Neuron (in vitro differentiated cells): ENCODE measurements around the gene DDX20.

Source experiments
- H2AFZ ChIP-seq: one replicate; pipeline ENCODE4 v1.6.1; 2013; ENCODE audit warnings: low read depth, mild to moderate bottlenecking, inconsistent platforms, low read length, moderate library complexity
- H3K27me3 ChIP-seq: one replicate; pipeline ENCODE4 v1.6.1; 2013; ENCODE audit warnings: low read length; ENCODE audit not compliant: insufficient read depth
- H3K36me3 ChIP-seq: one replicate; pipeline ENCODE4 v1.6.1; 2013; ENCODE audit warnings: low read length; ENCODE audit not compliant: insufficient read depth
- H3K4me1 ChIP-seq: one replicate; pipeline ENCODE4 v1.6.1; 2013; ENCODE audit warnings: low read length; ENCODE audit not compliant: insufficient read depth
- H3K4me3 ChIP-seq: 2 replicates; pipeline ENCODE4 v1.5.1; 2013; ENCODE audit warnings: mild to moderate bottlenecking, low read length, moderate library complexity
- H3K9me3 ChIP-seq: one replicate; pipeline ENCODE4 v1.6.1; 2013; ENCODE audit warnings: low read length

Gene DDX20

DNA sequence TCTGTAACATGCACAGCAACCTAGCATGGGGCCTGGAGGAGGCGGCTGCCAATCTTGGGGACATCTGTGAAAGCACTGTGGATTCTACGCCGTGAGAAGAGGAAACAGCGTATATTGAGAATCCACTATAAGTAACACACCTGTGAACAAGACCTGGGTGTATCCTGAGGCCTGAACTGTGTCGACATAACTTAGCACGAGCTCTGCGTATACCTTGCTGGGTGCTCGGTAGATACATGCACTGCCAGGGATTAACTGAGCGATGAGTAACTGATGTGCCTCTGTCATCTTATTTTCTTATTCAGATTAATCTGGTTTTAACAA is 58.6 kb downstream of the DDX20 start:
- H3K27me3 ChIP-seq, result peaks cover 10% of the 10 kb centered on the region
- no peaks in the 10 kb centered on the region for H3K4me1 ChIP-seq
- no peaks in the 10 kb centered on the region for H3K36me3 ChIP-seq
- H3K9me3 ChIP-seq, result no peaks in the 10 kb centered on the region
- no peak overlapping the region for H3K4me3 ChIP-seq
- H2AFZ ChIP-seq, result no peak overlapping the region

DNA sequence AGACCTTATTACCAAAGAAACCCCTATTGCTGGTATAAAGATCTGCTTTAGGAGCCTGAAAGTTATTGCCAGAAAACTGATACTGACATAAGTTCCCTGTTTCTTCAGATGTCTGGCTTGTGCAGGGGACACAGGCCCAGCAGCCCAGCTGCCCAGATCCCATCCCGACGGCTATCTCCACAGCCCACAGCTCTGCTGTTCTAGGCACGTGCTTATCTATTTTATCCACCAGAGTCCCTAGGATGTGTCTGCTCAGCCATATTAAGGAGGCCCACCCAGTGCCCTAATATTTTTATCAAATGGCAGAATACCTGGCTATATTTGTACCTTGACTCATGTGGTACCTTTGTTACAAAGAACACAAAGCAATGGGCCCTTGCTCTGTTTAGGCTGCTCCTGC is 58.9 kb downstream of the DDX20 start:
- Histone ChIP-seq H3K27me3 (peaks cover 10% of the 10 kb centered on the region), H3K4me3 (no peak overlapping the region), H3K4me1 (no peaks in the 10 kb centered on the region), H3K9me3 (no peaks in the 10 kb centered on the region), H2AFZ (no peak overlapping the region), H3K36me3 (no peaks in the 10 kb centered on the region)
